GM12878 (cell line): ENCODE measurements around the gene RMND1.

Experiments used
- ASH2L ChIP-seq: fragments of 300-600, 200-600 bp; sonication (generic); IDR thresholded peaks from 2 replicates; pipeline ENCODE4 v1.6.1; 2017; ENCODE audit warnings: low read depth, mild to moderate bottlenecking, borderline replicate concordance
- CREM ChIP-seq: IDR thresholded peaks from 2 replicates; pipeline ENCODE4 v1.6.1; 2014; ENCODE audit warnings: antibody characterized with exemption, low read depth
- EZH2 ChIP-seq: IDR thresholded peaks from 2 replicates; pipeline ENCODE4 v1.6.1; 2012; ENCODE audit warnings: low read depth, mild to moderate bottlenecking, control low read depth, inconsistent platforms, low read length, borderline replicate concordance; ENCODE audit not compliant: control insufficient read depth
- LARP7 ChIP-seq: fragments of 450-650 bp; IDR thresholded peaks from 2 replicates; pipeline ENCODE4 v1.6.1; 2017; ENCODE audit warnings: mild to moderate bottlenecking
- SIN3A ChIP-seq: IDR thresholded peaks from 2 replicates; pipeline ENCODE4 v1.6.1; 2012; ENCODE audit warnings: low read depth, low read length, improper control_type of control experiment
- SMAD1 ChIP-seq: fragments of 450-650 bp; IDR thresholded peaks from 2 replicates; pipeline ENCODE4 v1.6.1; 2018; ENCODE audit warnings: mild to moderate bottlenecking, low read depth; ENCODE audit not compliant: partially characterized antibody
- TBL1XR1 ChIP-seq: IDR thresholded peaks from 2 replicates; pipeline ENCODE4 v1.6.1; 2012; ENCODE audit warnings: low read depth, low read length, improper control_type of control experiment
- YY1 ChIP-seq: IDR thresholded peaks from 2 replicates; pipeline ENCODE4 v1.6.1; 2011; ENCODE audit warnings: low read depth, mild to moderate bottlenecking, low read length

DNA sequence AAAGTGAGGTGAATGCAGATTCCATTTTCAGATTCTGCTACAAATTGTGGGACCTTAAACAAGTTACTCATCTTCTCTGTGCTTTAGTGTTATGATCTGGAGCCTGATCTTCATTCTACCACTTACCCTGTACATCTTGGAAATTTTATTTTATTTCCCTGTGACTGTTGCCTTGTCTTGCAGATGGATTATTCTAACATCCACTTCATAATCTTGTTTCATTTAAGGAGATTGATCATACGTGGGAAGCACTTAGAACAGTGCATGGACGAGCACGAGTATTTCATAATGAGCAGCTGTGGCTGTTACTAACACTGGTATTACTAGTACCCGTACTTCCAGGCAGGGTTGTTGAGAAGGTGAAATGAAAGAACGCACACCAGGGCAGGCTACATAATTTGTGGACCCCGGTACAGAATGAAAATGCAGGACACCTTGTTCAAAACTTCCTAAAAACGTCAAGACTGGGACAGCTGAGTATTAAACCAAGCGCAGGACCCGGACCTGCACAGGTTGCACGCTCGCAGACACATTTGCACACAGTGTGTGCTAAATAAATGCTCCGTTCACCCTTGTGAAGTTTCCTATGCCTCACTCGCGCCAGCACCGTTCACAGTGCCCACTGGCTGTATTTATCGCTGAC, 41.4 kb upstream of the RMND1 start:
- TF ChIP-seq EZH2 (no peak), SMAD1 (no peak), SIN3A (no peak), LARP7 (no peak), YY1 (no peak), CREM (no peak), ASH2L (no peak), TBL1XR1 (no peak)
